Measurements from ENCODE around the gene CUL9. TPM values are rescaled to one million over a fixed set of nuclear protein-coding genes. Genes with fewer than 3 reads are reported as not detected.

The CUL9 gene
- total RNA-seq, 1 donor from 2014 or later, result 41.8 TPM

- Histone ChIP-seq H3K4me3 (no peak overlapping the region), H3K27ac (no peak overlapping the region), H3K27me3 (ENCODE audit: low read depth) (no peaks in the 10 kb centered on the region), H3K4me1 (peaks cover 29% of the 10 kb centered on the region), H3K9me3 (no peaks in the 10 kb centered on the region), H3K36me3 (peaks cover 57% of the 10 kb centered on the region)
- DNase-seq (no peak), ATAC-seq (no peak)
- TF ChIP-seq, protein P1, sequence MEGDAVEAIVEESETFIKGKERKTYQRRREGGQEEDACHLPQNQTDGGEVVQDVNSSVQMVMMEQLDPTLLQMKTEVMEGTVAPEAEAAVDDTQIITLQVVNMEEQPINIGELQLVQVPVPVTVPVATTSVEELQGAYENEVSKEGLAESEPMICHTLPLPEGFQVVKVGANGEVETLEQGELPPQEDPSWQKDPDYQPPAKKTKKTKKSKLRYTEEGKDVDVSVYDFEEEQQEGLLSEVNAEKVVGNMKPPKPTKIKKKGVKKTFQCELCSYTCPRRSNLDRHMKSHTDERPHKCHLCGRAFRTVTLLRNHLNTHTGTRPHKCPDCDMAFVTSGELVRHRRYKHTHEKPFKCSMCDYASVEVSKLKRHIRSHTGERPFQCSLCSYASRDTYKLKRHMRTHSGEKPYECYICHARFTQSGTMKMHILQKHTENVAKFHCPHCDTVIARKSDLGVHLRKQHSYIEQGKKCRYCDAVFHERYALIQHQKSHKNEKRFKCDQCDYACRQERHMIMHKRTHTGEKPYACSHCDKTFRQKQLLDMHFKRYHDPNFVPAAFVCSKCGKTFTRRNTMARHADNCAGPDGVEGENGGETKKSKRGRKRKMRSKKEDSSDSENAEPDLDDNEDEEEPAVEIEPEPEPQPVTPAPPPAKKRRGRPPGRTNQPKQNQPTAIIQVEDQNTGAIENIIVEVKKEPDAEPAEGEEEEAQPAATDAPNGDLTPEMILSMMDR (IDR thresholded peaks at IDR 0.05), result no peak
- intact Hi-C loops (cut with DNase I), result no loop called here
These were observed 3.5 kb downstream of the CUL9 start for GRCh38 chr6:43185391-43185985.

GRCh38 chr6:43186019-43186418 lies 4.0 kb downstream of the CUL9 start:
- ATAC-seq (no peak), DNase-seq (no peak)
- TF ChIP-seq, protein P1 (IDR thresholded peaks at IDR 0.05), result no peak
- intact Hi-C loops (cut with DNase I), result no loop called here
- peaks cover 29% of the 10 kb centered on the region for H3K4me1 ChIP-seq
- H3K36me3 ChIP-seq, result peaks cover 61% of the 10 kb centered on the region
- no peak overlapping the region for H3K4me3 ChIP-seq
- no peak overlapping the region for H3K27ac ChIP-seq
- H3K27me3 ChIP-seq (ENCODE audit: low read depth), result no peaks in the 10 kb centered on the region
- H3K9me3 ChIP-seq, result no peaks in the 10 kb centered on the region

- no peak for DNase-seq
- no peaks in the 10 kb centered on the region for H3K27me3 ChIP-seq (ENCODE audit: low read depth)
- peaks cover 24% of the 10 kb centered on the region for H3K4me1 ChIP-seq
- peaks cover 61% of the 10 kb centered on the region for H3K36me3 ChIP-seq
- intact Hi-C loops (cut with DNase I), result no loop called here
- no peak overlapping the region for H3K4me3 ChIP-seq
- no peak overlapping the region for H3K27ac ChIP-seq
- TF ChIP-seq, protein P1 (IDR thresholded peaks at IDR 0.05), result no peak
- H3K9me3 ChIP-seq, result no peaks in the 10 kb centered on the region
- no peak for ATAC-seq
These were observed 4.7 kb downstream of the CUL9 start for GRCh38 chr6:43186706-43187105.

GRCh38 chr6:43187821-43188220 lies 5.8 kb downstream of the CUL9 start:
- ATAC-seq (no peak), DNase-seq (no peak)
- Histone ChIP-seq H3K36me3 (peaks cover 71% of the 10 kb centered on the region), H3K4me3 (no peak overlapping the region), H3K9me3 (no peaks in the 10 kb centered on the region), H3K27me3 (ENCODE audit: low read depth) (no peaks in the 10 kb centered on the region), H3K4me1 (peaks cover 20% of the 10 kb centered on the region), H3K27ac (no peak overlapping the region)
- intact Hi-C loops (cut with DNase I), result no loop called here
- TF ChIP-seq, protein P1 (IDR thresholded peaks at IDR 0.05), result no peak

DNA sequence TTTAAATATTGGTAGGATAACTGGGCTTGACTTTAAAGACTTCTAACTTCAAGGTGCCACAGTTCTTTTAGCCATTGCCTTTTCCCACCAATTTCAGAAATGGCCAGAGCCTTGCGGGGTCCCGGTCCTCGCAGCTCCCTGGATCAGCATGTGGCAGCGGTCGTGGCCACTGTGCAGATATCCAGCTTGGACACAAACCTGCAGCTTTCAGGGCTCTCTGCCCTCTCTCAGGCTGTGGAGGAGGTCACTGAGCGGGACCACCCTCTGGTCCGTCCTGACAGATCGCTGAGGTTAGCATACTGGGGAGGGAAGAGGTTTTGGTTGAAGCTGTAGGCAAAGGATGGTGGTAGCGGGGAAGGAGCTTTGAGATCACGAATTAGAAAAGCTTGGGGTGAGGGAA lies 6.4 kb downstream of the CUL9 start:
- H3K36me3 ChIP-seq, result peaks cover 77% of the 10 kb centered on the region

More for the DNA sequence above, 6.4 kb downstream of the CUL9 start:
- DNase-seq, result no peak
- H3K27me3 ChIP-seq (ENCODE audit: low read depth), result no peaks in the 10 kb centered on the region
- no peak for ATAC-seq
- no peak overlapping the region for H3K27ac ChIP-seq
- TF ChIP-seq, protein P1 (IDR thresholded peaks at IDR 0.05), result no peak
- H3K9me3 ChIP-seq, result no peaks in the 10 kb centered on the region
- peaks cover 14% of the 10 kb centered on the region for H3K4me1 ChIP-seq
- no peak overlapping the region for H3K4me3 ChIP-seq
- intact Hi-C loops (cut with DNase I), result no loop called here
